WI38 (cell line): ENCODE results near the gene AFF3.

ENCODE experiments used
- H3K4me3 ChIP-seq: 2 replicates; pipeline ENCODE4 v1.5.1; 2011; ENCODE audit warnings: low read depth, mild to moderate bottlenecking, control low read depth, low read length
- CTCF ChIP-seq: IDR thresholded peaks from 2 replicates; pipeline ENCODE4 v1.5.1; 2012; ENCODE audit warnings: low read depth, mild to moderate bottlenecking, control low read depth, low read length

Gene AFF3

GRCh38 chr2:99876956-99877355, 265.4 kb downstream of the AFF3 start:
- H3K4me3 ChIP-seq = no peak overlapping the region

GRCh38 chr2:99875627-99876201, 266.7 kb downstream of the AFF3 start:
- H3K4me3 ChIP-seq = no peak overlapping the region
- no peak for TF ChIP-seq CTCF

More at GRCh38 chr2:99876956-99877355, 265.4 kb downstream of the AFF3 start:
- no peak for TF ChIP-seq CTCF

- TF ChIP-seq CTCF = no peak
- H3K4me3 ChIP-seq = no peak overlapping the region
Measured at GRCh38 chr2:99868260-99868659, 274.1 kb downstream of the AFF3 start.

- no peak overlapping the region for H3K4me3 ChIP-seq
- TF ChIP-seq CTCF = no peak
Measured at GRCh38 chr2:99867770-99868169, 274.6 kb downstream of the AFF3 start.

GRCh38 chr2:99865818-99866676, 276.3 kb downstream of the AFF3 start:
- no peak overlapping the region for H3K4me3 ChIP-seq
- TF ChIP-seq CTCF = no peak

- no peak overlapping the region for H3K4me3 ChIP-seq
- no peak for TF ChIP-seq CTCF
Measured at GRCh38 chr2:99864561-99865553, 277.5 kb downstream of the AFF3 start.
